Epithelial cell of esophagus (primary cell): ENCODE measurements around the gene ZNF444.

Experiments
- DNase-seq: peaks from one replicate; pipeline ENCODE4 v3.0.0; 2010; ENCODE audit warnings: low read depth
- H3K4me3 ChIP-seq: 2 replicates; pipeline ENCODE4 v1.5.1; 2011; ENCODE audit warnings: mild to moderate bottlenecking, low read length, control low read depth
- TF ChIP-seq, protein P1 (sequence below): IDR thresholded peaks from 2 replicates; pipeline ENCODE4 v1.5.1; 2011; ENCODE audit warnings: low read depth, mild to moderate bottlenecking, low read length, control low read depth, inconsistent platforms; ENCODE audit not compliant: insufficient read depth; ENCODE audit errors: missing control alignments

ZNF444 gene

GRCh38 chr19:56109226-56109625 is 31.9 kb upstream of the ZNF444 start:
- H3K4me3 ChIP-seq = no peak overlapping the region
- TF ChIP-seq, protein P1, sequence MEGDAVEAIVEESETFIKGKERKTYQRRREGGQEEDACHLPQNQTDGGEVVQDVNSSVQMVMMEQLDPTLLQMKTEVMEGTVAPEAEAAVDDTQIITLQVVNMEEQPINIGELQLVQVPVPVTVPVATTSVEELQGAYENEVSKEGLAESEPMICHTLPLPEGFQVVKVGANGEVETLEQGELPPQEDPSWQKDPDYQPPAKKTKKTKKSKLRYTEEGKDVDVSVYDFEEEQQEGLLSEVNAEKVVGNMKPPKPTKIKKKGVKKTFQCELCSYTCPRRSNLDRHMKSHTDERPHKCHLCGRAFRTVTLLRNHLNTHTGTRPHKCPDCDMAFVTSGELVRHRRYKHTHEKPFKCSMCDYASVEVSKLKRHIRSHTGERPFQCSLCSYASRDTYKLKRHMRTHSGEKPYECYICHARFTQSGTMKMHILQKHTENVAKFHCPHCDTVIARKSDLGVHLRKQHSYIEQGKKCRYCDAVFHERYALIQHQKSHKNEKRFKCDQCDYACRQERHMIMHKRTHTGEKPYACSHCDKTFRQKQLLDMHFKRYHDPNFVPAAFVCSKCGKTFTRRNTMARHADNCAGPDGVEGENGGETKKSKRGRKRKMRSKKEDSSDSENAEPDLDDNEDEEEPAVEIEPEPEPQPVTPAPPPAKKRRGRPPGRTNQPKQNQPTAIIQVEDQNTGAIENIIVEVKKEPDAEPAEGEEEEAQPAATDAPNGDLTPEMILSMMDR = no peak
- DNase-seq = no peak

DNA sequence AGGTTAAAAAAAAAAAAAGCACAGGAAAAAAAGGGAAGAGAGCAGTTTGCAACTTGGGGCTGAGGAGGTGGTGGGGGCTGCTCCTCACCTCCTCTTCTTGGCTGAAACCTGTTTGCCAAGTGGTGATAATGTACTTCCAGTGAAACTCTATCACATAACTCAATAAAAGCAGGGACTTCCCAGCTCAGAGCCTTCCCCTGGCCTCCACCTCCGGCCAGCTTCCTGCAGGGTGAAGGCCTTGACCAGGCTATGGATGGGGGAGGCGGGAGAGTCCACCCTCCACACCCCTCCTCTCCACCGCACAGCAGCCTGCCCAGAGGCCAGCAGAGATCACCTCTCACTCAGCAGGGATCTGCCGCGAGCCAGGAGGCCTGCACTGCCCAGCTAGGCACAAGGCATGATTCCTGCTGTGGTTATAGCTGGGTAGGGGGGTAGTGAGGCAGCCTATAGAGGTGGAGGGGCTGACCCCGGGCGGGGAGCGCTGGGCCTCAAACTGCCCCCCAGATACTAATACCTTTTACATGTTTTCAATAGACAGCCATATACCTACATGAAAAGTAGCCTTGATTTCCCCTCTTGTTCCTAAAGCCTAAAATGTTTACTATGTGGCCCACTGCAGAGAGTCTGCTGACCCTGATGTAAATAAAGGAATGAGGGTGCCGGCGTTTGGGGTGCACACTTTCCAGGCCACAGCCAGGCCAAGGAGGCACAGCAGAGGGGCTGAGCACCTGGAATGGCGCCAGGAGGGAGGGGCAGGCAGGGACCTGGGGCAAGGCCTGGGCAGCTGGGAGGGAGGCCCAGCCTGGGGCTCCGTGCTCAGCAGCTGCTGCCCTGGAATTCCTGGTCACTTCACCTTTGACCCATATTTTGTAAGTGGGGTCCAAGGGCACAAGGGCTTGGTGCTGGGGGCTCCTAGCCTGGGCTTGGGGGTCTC is 30.3 kb upstream of the ZNF444 start:
- H3K4me3 ChIP-seq = no peak overlapping the region
- TF ChIP-seq, protein P1 = no peak
- no peak for DNase-seq

GRCh38 chr19:56111601-56112312 is 29.3 kb upstream of the ZNF444 start:
- TF ChIP-seq, protein P1 = no peak
- H3K4me3 ChIP-seq = no peak overlapping the region
- no peak for DNase-seq

GRCh38 chr19:56112313-56112709 is 28.8 kb upstream of the ZNF444 start:
- no peak overlapping the region for H3K4me3 ChIP-seq
- DNase-seq = no peak
- TF ChIP-seq, protein P1 = no peak

DNA sequence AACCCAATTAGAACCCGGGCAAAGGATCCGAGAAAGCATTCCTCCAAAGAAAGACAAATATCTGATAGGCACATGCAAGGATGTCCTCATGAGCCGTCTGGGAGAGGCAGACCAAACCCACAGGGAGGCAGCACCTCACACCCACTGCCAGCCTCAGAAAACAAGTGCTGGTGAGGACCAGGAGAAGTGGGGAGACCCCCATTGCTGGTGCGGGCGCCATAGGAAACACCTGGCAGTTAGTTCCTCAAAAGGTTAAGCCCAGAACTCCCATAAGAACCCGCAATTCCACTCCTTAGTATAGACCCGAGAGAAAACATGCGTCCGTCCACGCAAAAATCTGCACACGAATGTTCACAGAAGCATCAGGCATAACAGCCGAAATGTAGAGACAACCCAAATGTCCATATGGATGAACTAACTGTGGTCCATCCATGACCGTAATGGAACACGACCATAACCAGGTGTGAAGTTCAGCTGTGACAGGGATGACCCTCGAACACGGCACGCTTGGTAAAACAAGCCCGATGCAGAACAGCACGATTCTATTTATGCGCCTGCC is 27.9 kb upstream of the ZNF444 start:
- TF ChIP-seq, protein P1 = no peak
- no peak for DNase-seq
- no peak overlapping the region for H3K4me3 ChIP-seq

- DNase-seq = no peak
- no peak overlapping the region for H3K4me3 ChIP-seq
- TF ChIP-seq, protein P1 = no peak
These were observed 26.9 kb upstream of the ZNF444 start for GRCh38 chr19:56114051-56114777.
